Kidney epithelial cell (primary cell): ENCODE data around the gene SUN5. TPM values are rescaled to one million over a fixed set of nuclear protein-coding genes. Genes with fewer than 3 reads are reported as not detected.
"Not testable (repeated sequence)": the region's sequence is repeated elsewhere in the genome, so short reads cannot be mapped to it uniquely, and the experiment has no call there.

Experiments used
- DNase-seq: peaks from one replicate; pipeline ENCODE4 v3.0.0-alpha.2; 2010; ENCODE audit warnings: low read depth
- H3K27me3 ChIP-seq: 2 replicates; pipeline ENCODE4 v1.6.0; 2011; ENCODE audit warnings: low read length; ENCODE audit not compliant: control insufficient read depth, insufficient read depth
- H3K36me3 ChIP-seq: 2 replicates; pipeline ENCODE4 v1.5.1; 2011; ENCODE audit warnings: low read length; ENCODE audit not compliant: control insufficient read depth, insufficient read depth
- H3K4me3 ChIP-seq: 2 replicates; pipeline ENCODE4 v1.5.1; 2011; ENCODE audit warnings: low read depth, mild to moderate bottlenecking, control low read depth, low read length
- total RNA-seq: library from RNA; depleted of rRNA; stranded (reverse); fragments of >200 nt; gene quantifications from 2 replicates; pipeline ENCODE4 v1.2.3, GENCODE V29; 2015
- TF ChIP-seq, protein P1 (sequence below): IDR thresholded peaks from 2 replicates; pipeline ENCODE4 v1.5.1; 2011; ENCODE audit warnings: mild to moderate bottlenecking, moderate library complexity, low read length, control low read depth, inconsistent platforms; ENCODE audit not compliant: insufficient read depth, poor library complexity, severe bottlenecking

Gene SUN5
- total RNA-seq, 1 donor from 2014 or later = not detected

DNA sequence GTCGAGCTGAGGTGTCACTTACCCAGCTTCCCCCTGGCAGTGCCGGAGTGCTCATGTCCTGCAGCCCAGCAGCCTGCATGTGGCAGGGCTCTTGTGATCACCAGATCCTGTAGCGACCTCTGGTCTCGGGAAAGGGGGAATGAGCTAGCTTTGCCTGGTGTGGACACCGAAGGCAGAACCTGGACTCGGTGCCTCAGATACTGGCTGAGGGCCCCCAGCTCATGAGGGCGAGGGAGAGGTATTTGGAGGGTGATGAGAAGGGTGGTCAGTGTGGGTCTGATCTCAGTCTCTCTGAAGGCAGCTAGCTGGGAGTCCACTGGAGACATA lies 26.3 kb downstream of the SUN5 start:
- no peak overlapping the region for H3K4me3 ChIP-seq
- TF ChIP-seq, protein P1, sequence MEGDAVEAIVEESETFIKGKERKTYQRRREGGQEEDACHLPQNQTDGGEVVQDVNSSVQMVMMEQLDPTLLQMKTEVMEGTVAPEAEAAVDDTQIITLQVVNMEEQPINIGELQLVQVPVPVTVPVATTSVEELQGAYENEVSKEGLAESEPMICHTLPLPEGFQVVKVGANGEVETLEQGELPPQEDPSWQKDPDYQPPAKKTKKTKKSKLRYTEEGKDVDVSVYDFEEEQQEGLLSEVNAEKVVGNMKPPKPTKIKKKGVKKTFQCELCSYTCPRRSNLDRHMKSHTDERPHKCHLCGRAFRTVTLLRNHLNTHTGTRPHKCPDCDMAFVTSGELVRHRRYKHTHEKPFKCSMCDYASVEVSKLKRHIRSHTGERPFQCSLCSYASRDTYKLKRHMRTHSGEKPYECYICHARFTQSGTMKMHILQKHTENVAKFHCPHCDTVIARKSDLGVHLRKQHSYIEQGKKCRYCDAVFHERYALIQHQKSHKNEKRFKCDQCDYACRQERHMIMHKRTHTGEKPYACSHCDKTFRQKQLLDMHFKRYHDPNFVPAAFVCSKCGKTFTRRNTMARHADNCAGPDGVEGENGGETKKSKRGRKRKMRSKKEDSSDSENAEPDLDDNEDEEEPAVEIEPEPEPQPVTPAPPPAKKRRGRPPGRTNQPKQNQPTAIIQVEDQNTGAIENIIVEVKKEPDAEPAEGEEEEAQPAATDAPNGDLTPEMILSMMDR = no peak

DNA sequence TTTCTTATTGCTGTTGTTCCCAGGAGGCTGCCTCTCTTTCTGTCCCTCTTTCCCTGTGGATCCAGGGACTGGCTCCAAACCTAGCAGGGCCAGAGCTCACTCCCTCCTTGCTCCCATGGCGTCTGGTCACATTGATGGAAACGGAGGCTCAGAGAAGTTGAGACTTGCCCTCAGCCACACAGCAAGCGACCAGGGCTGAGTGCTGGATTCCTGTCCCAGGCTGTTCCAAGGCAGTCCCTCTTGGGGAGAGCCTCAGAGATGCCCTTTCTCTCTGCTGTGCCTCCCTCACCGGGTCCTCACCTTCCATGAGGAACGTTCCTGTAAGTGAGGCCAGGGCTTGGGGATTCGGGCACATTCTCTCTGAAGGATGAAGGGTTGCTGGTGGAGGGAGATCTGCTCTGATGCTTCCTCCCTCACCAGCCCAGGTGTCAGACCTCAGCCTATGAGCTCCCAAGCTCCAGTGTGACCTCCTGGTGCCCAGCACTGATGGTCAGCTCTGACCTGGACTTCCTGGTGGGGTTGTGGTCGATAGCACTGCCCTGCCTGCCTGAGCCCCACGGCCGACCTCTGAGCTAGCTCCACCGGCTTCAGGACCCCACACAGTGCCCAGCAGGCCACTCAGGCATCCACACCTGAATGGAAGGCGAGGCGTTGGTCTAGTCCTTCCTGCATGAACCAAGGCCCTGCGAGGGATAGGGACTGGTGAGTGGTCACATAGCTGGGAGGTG lies 26.8 kb downstream of the SUN5 start:
- no peaks in the 10 kb centered on the region for H3K27me3 ChIP-seq
- TF ChIP-seq, protein P1 = no peak
- H3K4me3 ChIP-seq = no peak overlapping the region

More for the DNA sequence above, 26.3 kb downstream of the SUN5 start:
- H3K27me3 ChIP-seq = no peaks in the 10 kb centered on the region
- no peak for DNase-seq
- H3K36me3 ChIP-seq = no peaks in the 10 kb centered on the region

DNA sequence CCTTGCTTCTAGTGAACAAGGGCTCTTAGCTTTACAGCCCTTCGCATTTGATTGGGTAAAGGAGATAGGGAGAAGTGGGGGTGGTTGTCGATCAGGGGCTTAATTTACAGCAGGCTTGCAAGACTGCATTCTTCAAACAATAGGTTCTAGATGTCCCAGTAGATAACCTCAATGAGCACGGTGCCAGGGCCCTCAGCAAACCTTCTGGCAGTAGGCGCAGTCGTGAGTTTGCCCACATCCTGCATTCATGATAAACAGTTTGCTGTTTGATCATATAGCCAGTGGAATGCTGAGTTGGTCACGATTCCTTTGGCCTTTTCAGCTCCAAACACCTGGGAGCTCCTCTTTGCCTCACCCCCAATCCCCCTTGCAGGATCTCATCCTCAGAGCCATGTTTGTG lies 27.5 kb downstream of the SUN5 start:
- no peak for DNase-seq
- H3K27me3 ChIP-seq = no peaks in the 10 kb centered on the region
- H3K36me3 ChIP-seq = no peaks in the 10 kb centered on the region
- TF ChIP-seq, protein P1 = no peak
- no peak overlapping the region for H3K4me3 ChIP-seq

More for the DNA sequence above, 26.8 kb downstream of the SUN5 start:
- H3K36me3 ChIP-seq = no peaks in the 10 kb centered on the region
- no peak for DNase-seq

DNA sequence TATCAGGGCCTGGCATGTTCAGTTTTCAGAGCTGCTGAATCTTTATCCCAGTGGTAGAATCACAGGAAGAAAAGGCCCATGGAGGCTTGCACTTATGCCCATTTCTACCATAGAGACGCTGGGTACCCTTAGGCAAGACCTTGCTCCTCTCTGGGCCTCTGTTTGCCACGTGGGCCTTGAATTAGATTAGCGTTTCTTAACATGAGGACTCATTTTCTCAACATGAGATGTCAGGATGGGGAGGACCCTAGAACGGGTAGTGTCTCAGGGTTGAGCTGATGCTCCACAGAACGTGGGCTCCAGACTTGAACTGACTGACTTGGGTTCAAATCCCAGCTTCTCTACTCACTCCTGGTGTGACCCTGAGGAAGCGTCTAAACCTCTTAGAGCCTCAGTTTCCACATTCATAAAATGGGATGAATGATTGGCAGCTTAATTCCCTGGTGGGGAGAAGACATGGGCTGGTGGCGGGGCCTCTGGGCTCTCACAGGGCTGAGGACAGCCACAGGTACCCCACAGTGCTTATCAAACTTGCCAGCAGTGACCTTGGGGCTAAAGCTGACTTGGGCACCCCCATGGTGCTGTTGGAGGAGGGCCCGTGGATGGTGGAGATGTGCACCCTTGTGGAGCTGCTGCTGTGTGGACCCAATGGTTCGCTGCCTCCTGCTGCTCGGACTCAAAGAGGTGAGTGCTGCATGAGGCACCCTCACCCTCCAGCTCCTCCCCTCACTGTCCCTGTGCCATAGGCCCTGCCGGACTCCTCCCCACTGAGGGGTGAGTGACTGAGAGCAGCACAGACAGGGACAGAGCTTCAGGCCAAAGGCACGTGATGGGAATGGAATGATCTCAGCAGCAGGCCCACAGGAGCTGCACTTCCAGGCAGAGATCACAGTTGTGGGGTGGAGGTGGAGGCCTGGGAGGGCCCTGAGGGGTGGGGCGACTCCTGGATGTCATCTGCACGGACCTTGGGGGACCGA lies 28.2 kb downstream of the SUN5 start:
- DNase-seq = no peak
- H3K4me3 ChIP-seq = no peak overlapping the region
- TF ChIP-seq, protein P1 = no peak
- no peaks in the 10 kb centered on the region for H3K27me3 ChIP-seq
- no peaks in the 10 kb centered on the region for H3K36me3 ChIP-seq

DNA sequence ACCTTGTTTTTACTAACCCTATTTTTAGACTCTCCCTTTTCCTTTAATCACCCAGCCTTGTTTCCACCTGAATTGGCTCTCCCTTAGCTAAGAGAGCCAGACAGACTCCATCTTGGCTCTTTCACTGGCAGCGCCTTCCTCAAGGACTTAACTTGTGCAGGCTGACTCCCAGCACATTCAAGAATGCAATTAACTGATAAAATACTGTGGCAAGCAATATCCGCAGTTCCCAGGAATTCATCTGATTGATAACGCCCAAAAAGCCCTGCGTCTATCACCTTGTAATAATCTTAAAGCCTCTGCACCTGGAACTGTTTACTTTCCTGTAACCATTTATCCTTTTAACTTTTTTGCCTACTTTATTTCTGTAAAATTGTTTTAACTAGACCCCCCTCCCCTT lies 29.1 kb downstream of the SUN5 start:
- not testable (repeated sequence) for H3K4me3 ChIP-seq, DNase-seq, H3K36me3 ChIP-seq, H3K27me3 ChIP-seq

DNA sequence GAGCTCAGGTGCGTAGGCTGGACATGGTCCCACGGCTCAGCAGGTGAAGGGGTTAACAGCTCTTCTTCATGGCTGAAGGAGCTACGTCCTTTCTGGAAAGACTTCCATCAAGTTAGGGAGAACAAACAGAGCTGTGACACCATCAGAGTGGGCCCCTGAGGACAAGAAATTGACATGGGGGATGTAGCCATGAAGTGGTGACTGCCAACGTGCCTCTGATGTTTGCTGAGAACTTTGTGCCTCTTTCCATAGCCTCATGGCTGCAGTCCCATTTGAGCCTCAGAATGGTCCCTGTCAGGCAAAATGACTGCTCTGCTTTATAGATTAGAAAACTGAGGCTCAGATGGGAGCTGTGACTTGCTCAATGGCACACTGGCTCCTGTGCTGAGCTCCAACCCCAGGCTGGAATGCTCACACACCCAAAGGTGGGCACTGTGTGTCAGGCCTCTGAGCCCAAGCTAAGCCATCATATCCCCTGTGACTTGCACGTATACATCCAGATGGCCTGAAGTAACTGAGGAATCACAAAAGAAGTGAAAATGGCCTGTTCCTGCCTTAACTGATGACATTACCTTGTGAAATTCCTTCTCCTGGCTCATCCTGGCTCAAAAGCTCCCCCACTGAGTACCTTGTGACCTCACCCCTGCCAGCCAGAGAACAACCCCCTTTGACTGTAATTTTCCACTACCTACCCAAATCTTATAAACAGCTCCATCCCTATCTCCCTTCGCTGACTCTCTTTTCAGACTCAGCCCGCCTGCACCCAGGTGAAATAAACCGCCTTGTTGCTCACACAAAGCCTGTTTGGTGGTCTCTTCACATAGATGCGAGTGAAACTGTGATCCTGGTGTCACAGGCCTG lies 29.8 kb downstream of the SUN5 start:
- not testable (repeated sequence) for H3K27me3 ChIP-seq, H3K36me3 ChIP-seq, DNase-seq, H3K4me3 ChIP-seq
